ENCODE data around the gene SFMBT1. TPM values are rescaled to one million over a fixed set of nuclear protein-coding genes. Genes with fewer than 3 reads are reported as not detected.

Gene SFMBT1
- total RNA-seq, 1 experiment from 2014 or later, result 11.8 TPM

DNA sequence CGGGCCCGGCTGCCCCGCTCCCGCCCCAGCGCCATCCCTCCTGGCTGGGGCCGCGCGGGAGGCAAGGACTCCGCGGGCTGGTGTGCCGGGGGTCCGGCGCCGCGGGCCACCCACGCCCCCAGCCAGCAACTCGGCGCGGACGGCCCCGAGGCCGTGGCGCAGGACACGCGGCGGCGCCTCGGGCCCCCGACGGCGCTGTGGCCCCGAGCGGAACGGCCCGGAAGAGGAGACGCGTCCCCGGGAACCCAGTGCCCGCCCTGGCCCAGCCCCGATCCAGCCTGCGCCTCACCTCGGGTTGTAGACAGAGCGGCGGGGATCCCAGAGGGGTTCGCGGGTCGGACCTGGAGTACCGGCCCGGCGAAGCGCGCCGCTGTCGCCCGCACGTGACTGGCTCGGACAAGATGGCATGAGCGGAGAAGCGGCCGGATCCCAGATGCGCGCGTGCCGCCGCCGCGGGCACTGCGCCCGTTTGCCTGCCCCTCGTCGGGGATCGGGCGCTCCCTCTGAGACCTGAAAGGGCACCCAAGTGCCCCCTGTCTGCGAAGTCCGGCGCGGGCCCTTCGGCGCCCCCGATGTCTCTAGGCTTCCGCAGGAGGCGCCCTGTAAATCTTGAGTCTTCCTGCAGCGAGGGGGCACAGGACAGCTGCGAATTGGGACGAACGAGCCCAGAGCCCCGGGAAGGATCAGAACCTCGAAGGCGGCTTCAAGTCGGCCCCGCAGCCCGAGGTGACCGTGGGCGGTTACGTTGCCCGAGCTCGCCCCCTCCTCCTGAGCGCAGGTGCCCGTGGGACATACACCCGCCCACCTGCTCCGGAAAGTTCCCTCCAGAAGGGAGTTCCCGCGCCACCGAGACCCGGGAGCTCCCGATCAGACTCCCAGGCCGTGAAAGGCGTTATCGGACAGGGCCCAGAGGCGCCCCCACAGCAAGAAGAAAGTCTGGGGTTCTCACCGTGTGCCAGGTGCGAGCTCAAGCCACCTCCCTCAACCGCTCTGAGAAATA, 598 bp upstream of the SFMBT1 start:
- H3K36me3 Mint-ChIP-seq (ENCODE audit: insufficient read depth, unreplicated experiment), result peaks cover 4% of the 10 kb centered on the region
- no TSS peak for BruUV-seq (replicated peaks)
- intact Hi-C loops (cut with micrococcal nuclease), result no loop called here
- DNase-seq (ENCODE audit: unreplicated experiment), result peak; percentile 28
- TF ChIP-seq, protein P1, sequence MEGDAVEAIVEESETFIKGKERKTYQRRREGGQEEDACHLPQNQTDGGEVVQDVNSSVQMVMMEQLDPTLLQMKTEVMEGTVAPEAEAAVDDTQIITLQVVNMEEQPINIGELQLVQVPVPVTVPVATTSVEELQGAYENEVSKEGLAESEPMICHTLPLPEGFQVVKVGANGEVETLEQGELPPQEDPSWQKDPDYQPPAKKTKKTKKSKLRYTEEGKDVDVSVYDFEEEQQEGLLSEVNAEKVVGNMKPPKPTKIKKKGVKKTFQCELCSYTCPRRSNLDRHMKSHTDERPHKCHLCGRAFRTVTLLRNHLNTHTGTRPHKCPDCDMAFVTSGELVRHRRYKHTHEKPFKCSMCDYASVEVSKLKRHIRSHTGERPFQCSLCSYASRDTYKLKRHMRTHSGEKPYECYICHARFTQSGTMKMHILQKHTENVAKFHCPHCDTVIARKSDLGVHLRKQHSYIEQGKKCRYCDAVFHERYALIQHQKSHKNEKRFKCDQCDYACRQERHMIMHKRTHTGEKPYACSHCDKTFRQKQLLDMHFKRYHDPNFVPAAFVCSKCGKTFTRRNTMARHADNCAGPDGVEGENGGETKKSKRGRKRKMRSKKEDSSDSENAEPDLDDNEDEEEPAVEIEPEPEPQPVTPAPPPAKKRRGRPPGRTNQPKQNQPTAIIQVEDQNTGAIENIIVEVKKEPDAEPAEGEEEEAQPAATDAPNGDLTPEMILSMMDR (IDR thresholded peaks at IDR 0.05; ENCODE audit: unreplicated experiment), result no peak
- peak overlapping the region; percentile 35 for H3K27ac Mint-ChIP-seq (ENCODE audit: low read depth, unreplicated experiment)
- peak overlapping the region; percentile 77 for H3K4me3 Mint-ChIP-seq (ENCODE audit: unreplicated experiment)
- POLR2A ChIA-PET, result interaction anchor here (0.6 to 4.6 kb wide), 13 partner anchors 10 to 377 kb away, joined by 3 to 25 read pairs (median 4); partner anchors contain the start of genes NEK4 and STIMATE
- no peaks in the 10 kb centered on the region for H3K27me3 Mint-ChIP-seq (ENCODE audit: insufficient read depth, unreplicated experiment)
- CTCF ChIA-PET, result interaction anchor here (0.6 to 1.1 kb wide), 5 partner anchors 11 to 153 kb away, joined by 3 to 4 read pairs (median 3); no protein-coding TSS in a partner anchor
- H3K4me1 Mint-ChIP-seq (ENCODE audit: insufficient read depth, unreplicated experiment), result peaks cover 10% of the 10 kb centered on the region
- H3K9me3 Mint-ChIP-seq (ENCODE audit: unreplicated experiment), result no peaks in the 10 kb centered on the region

DNA sequence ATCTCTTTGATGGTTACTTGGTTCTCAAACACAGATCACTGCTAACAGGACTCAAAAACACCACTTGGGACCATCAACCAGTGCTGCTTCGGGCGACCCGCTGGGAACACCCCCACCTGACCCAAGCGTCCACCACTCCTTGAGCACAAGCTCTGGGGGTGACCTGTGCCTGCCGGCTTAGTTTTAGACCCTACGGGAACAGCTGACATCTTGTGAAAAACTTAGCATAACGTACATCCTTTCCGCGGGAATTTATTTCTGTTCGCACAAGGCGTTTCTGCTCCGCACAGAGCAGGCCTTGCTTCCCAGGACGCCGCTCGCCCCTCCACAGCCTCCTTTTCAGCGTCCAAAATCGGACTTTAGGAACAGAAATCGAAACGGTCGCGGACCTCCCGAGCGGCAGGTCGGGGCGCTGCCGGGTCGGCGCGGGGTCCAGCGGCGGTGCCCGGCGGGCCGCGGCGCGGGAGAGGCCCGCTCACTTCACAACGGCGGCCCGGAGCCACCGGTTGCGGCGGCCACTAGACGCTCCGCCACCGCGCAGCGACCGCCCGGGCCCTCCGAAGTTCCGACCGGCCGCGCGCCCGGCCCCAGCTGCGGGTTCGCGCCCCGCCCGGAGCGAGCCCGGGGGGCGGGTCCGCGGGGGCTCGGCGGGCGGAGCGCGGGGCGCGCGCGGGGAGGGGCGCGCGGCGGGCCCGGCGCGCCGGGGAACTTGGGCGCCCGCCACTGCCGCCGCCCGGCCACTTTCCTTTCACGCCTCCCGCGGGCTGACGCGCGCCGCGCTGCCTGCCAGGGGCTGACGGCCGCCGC, 959 bp downstream of the SFMBT1 start:
- no TSS peak for BruUV-seq (replicated peaks)
- no peaks in the 10 kb centered on the region for H3K9me3 Mint-ChIP-seq (ENCODE audit: unreplicated experiment)
- POLR2A ChIA-PET, result interaction anchor here (0.6 to 4.6 kb wide), 13 partner anchors 9 to 374 kb away, joined by 3 to 25 read pairs (median 5); partner anchors contain the start of gene STIMATE
- H3K4me1 Mint-ChIP-seq (ENCODE audit: insufficient read depth, unreplicated experiment), result peaks cover 15% of the 10 kb centered on the region
- DNase-seq (ENCODE audit: unreplicated experiment), result peak; percentile 35
- peak overlapping the region; percentile 83 for H3K4me3 Mint-ChIP-seq (ENCODE audit: unreplicated experiment)
- CTCF ChIA-PET, result interaction anchor here (0.5 kb wide), 1 partner anchor 13 kb away, joined by 3 read pairs; no protein-coding TSS in a partner anchor
- peak overlapping the region; percentile 57 for H3K27ac Mint-ChIP-seq (ENCODE audit: low read depth, unreplicated experiment)
- intact Hi-C loops (cut with micrococcal nuclease), result loop anchor here (1.0 to 5.0 kb wide), 2 partner anchors 111 to 148 kb away; partner anchors contain the start of gene STIMATE
- no peaks in the 10 kb centered on the region for H3K27me3 Mint-ChIP-seq (ENCODE audit: insufficient read depth, unreplicated experiment)
- TF ChIP-seq, protein P1 (IDR thresholded peaks at IDR 0.05; ENCODE audit: unreplicated experiment), result no peak
- H3K36me3 Mint-ChIP-seq (ENCODE audit: insufficient read depth, unreplicated experiment), result peaks cover 4% of the 10 kb centered on the region

GRCh38 chr3:53044371-53044710, 1.5 kb downstream of the SFMBT1 start:
- no TSS peak for BruUV-seq (replicated peaks)
- POLR2A ChIA-PET, result interaction anchor here (0.6 to 4.6 kb wide), 9 partner anchors 9 to 107 kb away, joined by 3 to 25 read pairs (median 5); no protein-coding TSS in a partner anchor
- CTCF ChIA-PET, result interaction anchor here (0.8 kb wide), 1 partner anchor 11 kb away, joined by 3 read pairs; no protein-coding TSS in a partner anchor
- peak overlapping the region; percentile 83 for H3K4me3 Mint-ChIP-seq (ENCODE audit: unreplicated experiment)
- no peaks in the 10 kb centered on the region for H3K9me3 Mint-ChIP-seq (ENCODE audit: unreplicated experiment)
- TF ChIP-seq, protein P1 (IDR thresholded peaks at IDR 0.05; ENCODE audit: unreplicated experiment), result no peak
- peaks cover 4% of the 10 kb centered on the region for H3K36me3 Mint-ChIP-seq (ENCODE audit: insufficient read depth, unreplicated experiment)
- H3K27me3 Mint-ChIP-seq (ENCODE audit: insufficient read depth, unreplicated experiment), result no peaks in the 10 kb centered on the region
- H3K27ac Mint-ChIP-seq (ENCODE audit: low read depth, unreplicated experiment), result peak overlapping the region; percentile 57
- peaks cover 14% of the 10 kb centered on the region for H3K4me1 Mint-ChIP-seq (ENCODE audit: insufficient read depth, unreplicated experiment)
- DNase-seq (ENCODE audit: unreplicated experiment), result peak; percentile 21
- intact Hi-C loops (cut with micrococcal nuclease), result loop anchor here (1.0 to 5.0 kb wide), 2 partner anchors 110 to 147 kb away; partner anchors contain the start of gene STIMATE

Measured in MCF 10A (cell line).